Natural killer cell (primary cell): ENCODE data around the gene MIDN. TPM values are rescaled to one million over a fixed set of nuclear protein-coding genes. Genes with fewer than 3 reads are reported as not detected.

Experiments used
- ATAC-seq, 3 donors: fragments of 150-1000 bp in 2 of 3; fragments of 200-7000 bp in 1 of 3; cut with Tn5 transposase; 1 replicate in 1 of 3; 2 replicates in 2 of 3; pipeline ENCODE4 v1.10.0; 2021; ENCODE audit warnings: mild to moderate bottlenecking in 2 of 3, moderate library complexity in 2 of 3
- DNase-seq, 2 donors: peaks; one replicate each; pipeline versions ENCODE4 v3.0.0 to v3.0.0-alpha.2; 2013 to 2021; ENCODE audit warnings: mixed read lengths in 1 of 2
- H3K27ac ChIP-seq: one replicate; pipeline ENCODE4 v1.5.1; 2013; ENCODE audit warnings: mild to moderate bottlenecking, low read length
- H3K27me3 ChIP-seq: one replicate; pipeline ENCODE4 v1.6.1; 2013; ENCODE audit warnings: low read length; ENCODE audit not compliant: control insufficient read depth, insufficient read depth
- H3K36me3 ChIP-seq: one replicate; pipeline ENCODE4 v1.6.1; 2013; ENCODE audit warnings: low read length; ENCODE audit not compliant: control insufficient read depth, insufficient read depth
- H3K4me1 ChIP-seq: one replicate; pipeline ENCODE4 v1.6.1; 2013; ENCODE audit warnings: low read length; ENCODE audit not compliant: control insufficient read depth, insufficient read depth
- H3K4me3 ChIP-seq: one replicate; pipeline ENCODE4 v1.5.1; 2013; ENCODE audit warnings: low read length
- H3K9me3 ChIP-seq: one replicate; pipeline ENCODE4 v1.6.1; 2013; ENCODE audit warnings: low read length; ENCODE audit not compliant: control insufficient read depth, insufficient read depth
- H3K27ac Mint-ChIP-seq, 2 donors: one replicate each; pipeline ENCODE4 v1.8.0; 2022; ENCODE audit warnings: mild to moderate bottlenecking in 2 of 2, mixed read lengths in 2 of 2, moderate library complexity in 1 of 2
- H3K27me3 Mint-ChIP-seq, 2 donors: one replicate each; pipeline ENCODE4 v1.8.0; 2022; ENCODE audit warnings: low read depth in 2 of 2, mixed read lengths in 2 of 2
- H3K36me3 Mint-ChIP-seq: one replicate; pipeline ENCODE4 v1.8.0; 2022; ENCODE audit warnings: mixed read lengths
- H3K4me1 Mint-ChIP-seq, 2 donors: one replicate each; pipeline ENCODE4 v1.8.0; 2022; ENCODE audit warnings: mixed read lengths in 2 of 2
- H3K4me3 Mint-ChIP-seq: one replicate; pipeline ENCODE4 v1.8.0; 2022; ENCODE audit warnings: mild to moderate bottlenecking, moderate library complexity, mixed read lengths
- H3K9me3 Mint-ChIP-seq, 2 donors: one replicate each; pipeline ENCODE4 v1.8.0; 2022; ENCODE audit warnings: mixed read lengths in 2 of 2
- CTCF ChIP-seq: fragments of 200-600 bp; IDR thresholded peaks from one replicate; pipeline ENCODE4 v1.8.0; 2022; ENCODE audit warnings: antibody characterized with exemption
- WGBS: methylation state at CpG from one replicate; pipeline ENCODE4 v1.1.7; 2013; ENCODE audit warnings: missing lambda C conversion rate; ENCODE audit not compliant: insufficient coverage; 5-methylcytosine and 5-hydroxymethylcytosine counted together
- intact Hi-C: fragments of 100-400 bp; cut with micrococcal nuclease; formaldehyde crosslinking; loops from one replicate; pipeline ENCODE4 v1.14.2; 2022
- total RNA-seq, 4 donors: library from RNA; stranded (reverse); fragments of 120-200 nt in 1 of 4; gene quantifications; one replicate each; pipeline versions ENCODE4 v1.2.3 to v1.2.4, GENCODE V29; 2013 to 2022

Gene MIDN
- total RNA-seq, 3 donors from 2014 or later (not counting 1 experiment from before 2014, with no cell fraction given), result 296 to 367 (median 314) TPM

DNA sequence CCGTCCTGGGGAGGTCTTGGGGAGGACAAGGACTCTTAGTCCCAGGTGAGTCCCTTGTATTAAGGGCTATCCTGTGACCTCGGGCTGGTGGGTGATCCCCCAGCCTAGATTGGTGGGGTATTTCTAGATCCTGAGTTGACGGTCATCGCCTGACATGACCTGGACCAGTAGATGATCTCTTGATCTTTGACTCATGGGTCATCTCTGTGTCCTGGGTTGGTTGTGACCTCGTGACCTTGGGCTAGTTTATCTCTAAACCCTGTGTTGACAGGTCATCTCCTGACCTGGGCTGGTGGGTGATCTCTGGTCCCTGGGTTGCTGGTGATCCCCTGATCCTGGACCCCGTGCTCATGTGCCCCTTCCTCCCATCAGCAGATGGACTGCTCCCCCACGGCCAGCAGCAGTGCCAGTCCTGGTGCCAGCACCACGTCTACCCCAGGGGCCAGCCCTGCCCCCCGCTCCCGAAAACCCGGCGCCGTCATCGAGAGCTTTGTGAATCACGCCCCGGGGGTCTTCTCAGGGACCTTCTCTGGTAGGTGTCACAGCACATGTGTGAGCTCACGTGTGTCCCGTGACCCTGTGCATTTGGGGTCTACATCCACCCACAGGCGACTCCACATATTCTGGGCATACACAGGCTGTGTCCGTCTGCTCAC is 6.3 kb downstream of the MIDN start:
- Mint-ChIP-seq H3K27me3 (no peaks in the 10 kb centered on the region), H3K27ac (peak overlapping the region; percentile 93 to 97), H3K36me3 (no peaks in the 10 kb centered on the region), H3K4me1 (peaks cover 11 to 53% of the 10 kb centered on the region in 2 donors), H3K4me3 (peak overlapping the region; percentile 64), H3K9me3 (no peaks in the 10 kb centered on the region)
- 86% methylated on average over 20 of the region's 20 CpGs for WGBS
- no peaks in the 10 kb centered on the region for H3K9me3 ChIP-seq
- no peak for ATAC-seq
- no peak for TF ChIP-seq CTCF
- H3K27ac ChIP-seq, result peak overlapping the region; percentile 55
- peaks cover 79% of the 10 kb centered on the region for H3K4me1 ChIP-seq
- peaks cover 52% of the 10 kb centered on the region for H3K36me3 ChIP-seq
- no peak overlapping the region for H3K4me3 ChIP-seq
- H3K27me3 ChIP-seq, result no peaks in the 10 kb centered on the region
- intact Hi-C loops, result no loop called here
- peak in 1 of 2 donors; percentile 22 for DNase-seq

GRCh38 chr19:1255186-1256161 is 7.1 kb downstream of the MIDN start:
- Histone ChIP-seq H3K27ac (peak overlapping the region; percentile 55), H3K27me3 (no peaks in the 10 kb centered on the region), H3K4me3 (no peak overlapping the region), H3K4me1 (peaks cover 87% of the 10 kb centered on the region), H3K36me3 (peaks cover 52% of the 10 kb centered on the region), H3K9me3 (no peaks in the 10 kb centered on the region)
- intact Hi-C loops, result no loop called here
- DNase-seq, result peak in 1 of 2 donors; percentile 21
- 87% methylated on average over 52 of the region's 52 CpGs for WGBS
- no peaks in the 10 kb centered on the region for H3K27me3 Mint-ChIP-seq
- ATAC-seq, result no peak
- peak overlapping the region; percentile 93 to 97 for H3K27ac Mint-ChIP-seq
- no peaks in the 10 kb centered on the region for H3K36me3 Mint-ChIP-seq
- peaks cover 16 to 58% of the 10 kb centered on the region in 2 donors for H3K4me1 Mint-ChIP-seq
- TF ChIP-seq CTCF, result no peak
- H3K4me3 Mint-ChIP-seq, result peak overlapping the region; percentile 64
- H3K9me3 Mint-ChIP-seq, result no peaks in the 10 kb centered on the region

GRCh38 chr19:1256646-1257474 is 8.5 kb downstream of the MIDN start:
- H3K4me1 Mint-ChIP-seq, result peaks cover 24 to 65% of the 10 kb centered on the region in 2 donors
- Histone ChIP-seq H3K27me3 (no peaks in the 10 kb centered on the region), H3K4me3 (no peak overlapping the region), H3K4me1 (peaks cover 90% of the 10 kb centered on the region), H3K27ac (peak overlapping the region; percentile 100), H3K9me3 (no peaks in the 10 kb centered on the region), H3K36me3 (peaks cover 45% of the 10 kb centered on the region)
- 86% methylated on average over 46 of the region's 46 CpGs for WGBS
- ATAC-seq, result no peak
- peak overlapping the region; percentile 89 for H3K4me3 Mint-ChIP-seq
- intact Hi-C loops, result no loop called here
- TF ChIP-seq CTCF, result no peak
- no peaks in the 10 kb centered on the region for H3K27me3 Mint-ChIP-seq
- H3K9me3 Mint-ChIP-seq, result no peaks in the 10 kb centered on the region
- peak overlapping the region; percentile 97 to 100 for H3K27ac Mint-ChIP-seq
- no peaks in the 10 kb centered on the region for H3K36me3 Mint-ChIP-seq
- peak in 1 of 2 donors; percentile 23 for DNase-seq
